H9 (cell line): Measurements from ENCODE around the gene CDH13. TPM values are rescaled to one million over a fixed set of nuclear protein-coding genes. Genes with fewer than 3 reads are reported as not detected.

Experiments used
- DNase-seq: peaks from one replicate; pipeline ENCODE4 v3.0.0-alpha.2; 2017
- H2AFZ ChIP-seq: one replicate; pipeline ENCODE4 v1.6.1; 2013; ENCODE audit warnings: mild to moderate bottlenecking, low read length, control low read depth, moderate library complexity
- H2AK5ac ChIP-seq: 2 replicates; pipeline ENCODE4 v1.6.1; 2013; ENCODE audit warnings: low read length, control low read depth, mixed read lengths; ENCODE audit not compliant: insufficient read length
- H2BK120ac ChIP-seq: one replicate; pipeline ENCODE4 v1.6.1; 2013; ENCODE audit warnings: low read depth, mild to moderate bottlenecking, low read length, control low read depth, inconsistent platforms; ENCODE audit not compliant: poor library complexity, severe bottlenecking
- H2BK12ac ChIP-seq: 2 replicates; pipeline ENCODE4 v1.6.1; 2013; ENCODE audit warnings: low read length, control low read depth, mixed read lengths, low read depth; ENCODE audit not compliant: insufficient read length
- H2BK15ac ChIP-seq: 2 replicates; pipeline ENCODE4 v1.6.1; 2013; ENCODE audit warnings: low read depth, low read length, control low read depth
- H2BK20ac ChIP-seq: one replicate; pipeline ENCODE4 v1.6.1; 2013; ENCODE audit warnings: low read depth, mild to moderate bottlenecking, low read length, control low read depth, inconsistent platforms; ENCODE audit not compliant: poor library complexity, severe bottlenecking
- H2BK5ac ChIP-seq: 2 replicates; pipeline ENCODE4 v1.6.1; 2013; ENCODE audit warnings: low read length, control low read depth, mixed read lengths; ENCODE audit not compliant: insufficient read length
- H3K14ac ChIP-seq: 2 replicates; pipeline ENCODE4 v1.6.1; 2013; ENCODE audit warnings: low read length, control low read depth; ENCODE audit not compliant: insufficient read depth
- H3K18ac ChIP-seq: 2 replicates; pipeline ENCODE4 v1.6.1; 2013; ENCODE audit warnings: low read depth, mild to moderate bottlenecking, mixed read lengths, low read length, control low read depth; ENCODE audit not compliant: insufficient read length
- H3K23ac ChIP-seq: 2 replicates; pipeline ENCODE4 v1.6.1; 2013; ENCODE audit warnings: low read length, control low read depth, mixed read lengths, low read depth; ENCODE audit not compliant: insufficient read length
- H3K23me2 ChIP-seq: 2 replicates; pipeline ENCODE4 v1.6.1; 2013; ENCODE audit warnings: low read depth, mild to moderate bottlenecking, mixed read lengths, low read length, control low read depth; ENCODE audit not compliant: insufficient read length, poor library complexity, severe bottlenecking
- H3K27ac ChIP-seq: 2 replicates; pipeline ENCODE4 v1.5.1; 2013; ENCODE audit warnings: low read length, control low read depth, mixed read lengths, low read depth; ENCODE audit not compliant: insufficient read length
- H3K27me3 ChIP-seq: 2 replicates; pipeline ENCODE4 v1.6.1; 2013; ENCODE audit warnings: low read length, control low read depth, inconsistent platforms; ENCODE audit not compliant: insufficient read depth
- H3K4ac ChIP-seq: 2 replicates; pipeline ENCODE4 v1.6.1; 2013; ENCODE audit warnings: low read depth, mild to moderate bottlenecking, control low read depth, inconsistent platforms, low read length, moderate library complexity
- H3K4me1 ChIP-seq: 2 replicates; pipeline ENCODE4 v1.6.1; 2013; ENCODE audit warnings: low read length, control low read depth, inconsistent platforms; ENCODE audit not compliant: insufficient read depth
- H3K4me2 ChIP-seq: 2 replicates; pipeline ENCODE4 v1.6.1; 2013; ENCODE audit warnings: low read length, control low read depth, mixed read lengths; ENCODE audit not compliant: insufficient read length, insufficient read depth
- H3K56ac ChIP-seq: 2 replicates; pipeline ENCODE4 v1.6.1; 2013; ENCODE audit warnings: low read depth, mild to moderate bottlenecking, mixed read lengths, low read length, control low read depth; ENCODE audit not compliant: insufficient read length
- H3K79me1 ChIP-seq: 2 replicates; pipeline ENCODE4 v1.6.1; 2013; ENCODE audit warnings: low read depth, mild to moderate bottlenecking, moderate library complexity, low read length, control low read depth, inconsistent platforms; ENCODE audit not compliant: insufficient read depth, poor library complexity, severe bottlenecking
- H3K79me2 ChIP-seq: 2 replicates; pipeline ENCODE4 v1.6.1; 2013; ENCODE audit warnings: low read length, control low read depth, inconsistent platforms; ENCODE audit not compliant: insufficient read depth
- H3K9ac ChIP-seq: 2 replicates; pipeline ENCODE4 v1.6.1; 2013; ENCODE audit warnings: low read length, control low read depth, mixed read lengths; ENCODE audit not compliant: insufficient read length; ENCODE audit errors: extremely low read depth
- H3K9me3 ChIP-seq: one replicate; pipeline ENCODE4 v1.6.1; 2013; ENCODE audit warnings: low read depth, low read length, inconsistent platforms; ENCODE audit not compliant: control insufficient read depth
- H3T11ph ChIP-seq: one replicate; pipeline ENCODE4 v1.6.1; 2013; ENCODE audit warnings: mild to moderate bottlenecking, low read length, control low read depth, inconsistent platforms
- H4K20me1 ChIP-seq: one replicate; pipeline ENCODE4 v1.6.1; 2013; ENCODE audit not compliant: control insufficient read depth, insufficient read length, insufficient read depth
- H4K5ac ChIP-seq: 2 replicates; pipeline ENCODE4 v1.6.1; 2013; ENCODE audit warnings: low read depth, mild to moderate bottlenecking, mixed read lengths, low read length, control low read depth; ENCODE audit not compliant: insufficient read length
- H4K8ac ChIP-seq: replicated peaks from 2 replicates; pipeline ENCODE4 v1.6.1; 2013; ENCODE audit warnings: low read length, control low read depth, mixed read lengths, low read depth; ENCODE audit not compliant: insufficient read length
- H4K91ac ChIP-seq: 2 replicates; pipeline ENCODE4 v1.6.1; 2013; ENCODE audit warnings: low read depth, mild to moderate bottlenecking, moderate library complexity, mixed read lengths, low read length, control low read depth; ENCODE audit not compliant: insufficient read length
- H3K27ac Mint-ChIP-seq, 3 experiments: 2 replicates in 2 of 3; 3 replicates in 1 of 3; pipeline ENCODE4 v1.8.0; 2020 to 2021; ENCODE audit warnings: mixed read lengths in 3 of 3, mild to moderate bottlenecking in 1 of 3, moderate library complexity in 1 of 3
- H3K27me3 Mint-ChIP-seq: 2 replicates; pipeline ENCODE4 v1.8.0; 2021; ENCODE audit warnings: low read depth, mild to moderate bottlenecking, moderate library complexity, mixed read lengths
- H3K36me3 Mint-ChIP-seq, 3 experiments: 2 replicates in 2 of 3; 3 replicates in 1 of 3; pipeline ENCODE4 v1.8.0; 2020 to 2021; ENCODE audit warnings: low read depth in 3 of 3, mixed read lengths in 3 of 3; ENCODE audit not compliant: insufficient read depth in 1 of 3
- H3K4me1 Mint-ChIP-seq, 2 experiments: 2 replicates each; pipeline ENCODE4 v1.8.0; 2020; ENCODE audit warnings: mixed read lengths in 2 of 2
- H3K4me3 Mint-ChIP-seq, 2 experiments: 2 replicates in 1 of 2; 3 replicates in 1 of 2; pipeline ENCODE4 v1.8.0; 2020 to 2021; ENCODE audit warnings: mild to moderate bottlenecking in 2 of 2, mixed read lengths in 2 of 2, moderate library complexity in 1 of 2
- H3K9me3 Mint-ChIP-seq, 2 experiments: 2 replicates in 1 of 2; 3 replicates in 1 of 2; pipeline ENCODE4 v1.8.0; 2020; ENCODE audit warnings: mild to moderate bottlenecking in 2 of 2, mixed read lengths in 2 of 2, moderate library complexity in 1 of 2
- total RNA-seq: library from RNA; stranded (reverse); gene quantifications from 2 replicates; pipeline ENCODE4 v1.2.1, GENCODE V29; 2021
- TF ChIP-seq, protein P1 (sequence below): fragments of 200-600 bp; sonication (generic); conservative IDR thresholded peaks from 3 replicates; pipeline ENCODE4 v1.8.0; 2021; ENCODE audit warnings: antibody characterized with exemption, mild to moderate bottlenecking

CDH13 gene
- total RNA-seq, 1 experiment from 2014 or later: 1.5 TPM

DNA sequence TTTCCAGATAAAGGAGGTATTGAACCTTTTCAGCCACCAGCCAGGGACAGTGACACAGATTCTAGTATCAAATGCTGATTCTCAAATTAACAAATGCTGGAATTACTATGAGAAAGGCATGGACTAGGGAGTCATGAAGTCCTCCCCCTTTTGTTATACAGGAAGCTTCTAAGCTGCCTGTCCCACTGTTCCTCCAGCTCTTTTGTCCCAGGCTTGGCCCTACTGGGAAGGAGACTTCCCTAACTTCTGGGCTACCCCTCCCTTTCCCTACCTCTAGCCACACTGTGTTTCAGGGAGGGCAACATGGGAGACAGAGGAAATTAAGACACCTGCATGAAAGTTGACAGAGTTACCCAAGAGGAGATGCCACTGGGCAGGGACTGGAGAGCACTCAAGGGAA is 192.5 kb downstream of the CDH13 start:
- no peak overlapping the region for H3K23ac ChIP-seq
- no peak overlapping the region for H3K4me2 ChIP-seq
- H3K36me3 Mint-ChIP-seq: peaks cover 0 to under 1% (median under 1%) of the 10 kb centered on the region in 3 experiments; a peak in 1 of 7 replicates
- no peak overlapping the region for H3K4ac ChIP-seq
- H3K79me1 ChIP-seq: no peaks in the 10 kb centered on the region
- no peak overlapping the region for H2BK12ac ChIP-seq
- no peak overlapping the region for H2BK20ac ChIP-seq
- H2BK5ac ChIP-seq: no peak overlapping the region
- peaks cover 16 to 18% of the 10 kb centered on the region in 2 experiments for H3K4me1 Mint-ChIP-seq
- peak overlapping the region in 2 of 3 experiments; percentile 32 to 69; a peak in 3 of 7 replicates for H3K27ac Mint-ChIP-seq
- H4K8ac ChIP-seq: no peak overlapping the region
- peaks cover under 1 to 4% of the 10 kb centered on the region in 2 experiments; a peak in 4 of 5 replicates for H3K9me3 Mint-ChIP-seq
- H4K5ac ChIP-seq: no peak overlapping the region
- no peaks in the 10 kb centered on the region for H4K20me1 ChIP-seq
- no peak overlapping the region for H2AK5ac ChIP-seq
- no peak overlapping the region for H3K4me3 Mint-ChIP-seq
- DNase-seq: no peak
- peaks cover under 1% of the 10 kb centered on the region for H3K9me3 ChIP-seq
- no peak overlapping the region for H3T11ph ChIP-seq
- no peak overlapping the region for H2BK15ac ChIP-seq
- no peak overlapping the region for H2BK120ac ChIP-seq
- H3K56ac ChIP-seq: no peak overlapping the region
- no peaks in the 10 kb centered on the region for H3K79me2 ChIP-seq
- no peak overlapping the region for H3K18ac ChIP-seq
- TF ChIP-seq, protein P1, sequence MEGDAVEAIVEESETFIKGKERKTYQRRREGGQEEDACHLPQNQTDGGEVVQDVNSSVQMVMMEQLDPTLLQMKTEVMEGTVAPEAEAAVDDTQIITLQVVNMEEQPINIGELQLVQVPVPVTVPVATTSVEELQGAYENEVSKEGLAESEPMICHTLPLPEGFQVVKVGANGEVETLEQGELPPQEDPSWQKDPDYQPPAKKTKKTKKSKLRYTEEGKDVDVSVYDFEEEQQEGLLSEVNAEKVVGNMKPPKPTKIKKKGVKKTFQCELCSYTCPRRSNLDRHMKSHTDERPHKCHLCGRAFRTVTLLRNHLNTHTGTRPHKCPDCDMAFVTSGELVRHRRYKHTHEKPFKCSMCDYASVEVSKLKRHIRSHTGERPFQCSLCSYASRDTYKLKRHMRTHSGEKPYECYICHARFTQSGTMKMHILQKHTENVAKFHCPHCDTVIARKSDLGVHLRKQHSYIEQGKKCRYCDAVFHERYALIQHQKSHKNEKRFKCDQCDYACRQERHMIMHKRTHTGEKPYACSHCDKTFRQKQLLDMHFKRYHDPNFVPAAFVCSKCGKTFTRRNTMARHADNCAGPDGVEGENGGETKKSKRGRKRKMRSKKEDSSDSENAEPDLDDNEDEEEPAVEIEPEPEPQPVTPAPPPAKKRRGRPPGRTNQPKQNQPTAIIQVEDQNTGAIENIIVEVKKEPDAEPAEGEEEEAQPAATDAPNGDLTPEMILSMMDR: no peak
- H3K9ac ChIP-seq: no peak overlapping the region
- no peaks in the 10 kb centered on the region for H3K23me2 ChIP-seq
- H3K14ac ChIP-seq: no peak overlapping the region
- H3K27me3 Mint-ChIP-seq: no peaks in the 10 kb centered on the region; the same call in 1 of the 2 replicates
- no peak overlapping the region for H2AFZ ChIP-seq
- no peak overlapping the region for H4K91ac ChIP-seq
- no peaks in the 10 kb centered on the region for H3K4me1 ChIP-seq
- H3K27me3 ChIP-seq: no peaks in the 10 kb centered on the region
- no peak overlapping the region for H3K27ac ChIP-seq
